HG03457 (cell line): ENCODE measurements around the gene ZFPM1.

Experiments
- ATAC-seq: cut with Tn5 transposase; IDR thresholded peaks from one replicate; pipeline ENCODE4 v1.9.1; 2021; ENCODE audit warnings: moderate number of reproducible peaks; ENCODE audit not compliant: unreplicated experiment

ZFPM1 gene

DNA sequence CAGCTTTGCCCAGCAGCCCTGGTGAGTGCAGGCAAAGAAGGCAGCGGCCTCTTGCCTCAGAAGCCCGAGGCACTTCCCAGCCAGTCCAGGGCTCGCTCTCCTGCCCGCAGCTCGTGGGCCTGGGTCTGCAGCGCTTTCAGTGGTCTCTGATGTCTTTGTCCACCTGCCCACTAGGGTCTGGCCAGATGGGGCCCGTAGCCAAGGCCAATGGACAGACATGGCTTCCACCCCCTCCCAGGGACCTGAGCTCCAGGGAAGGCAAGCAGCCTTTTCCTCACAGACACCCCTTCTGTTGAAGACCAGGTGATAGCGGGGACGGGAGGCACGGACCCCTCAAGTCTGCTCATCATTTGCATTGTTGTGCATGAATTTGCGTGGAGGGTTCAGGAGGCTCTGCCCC lies 83.4 kb downstream of the ZFPM1 start:
- ATAC-seq, result no peak

- no peak for ATAC-seq
These were observed 84.1 kb downstream of the ZFPM1 start for GRCh38 chr16:88536971-88537751.

GRCh38 chr16:88537859-88538258 lies 84.8 kb downstream of the ZFPM1 start:
- no peak for ATAC-seq

DNA sequence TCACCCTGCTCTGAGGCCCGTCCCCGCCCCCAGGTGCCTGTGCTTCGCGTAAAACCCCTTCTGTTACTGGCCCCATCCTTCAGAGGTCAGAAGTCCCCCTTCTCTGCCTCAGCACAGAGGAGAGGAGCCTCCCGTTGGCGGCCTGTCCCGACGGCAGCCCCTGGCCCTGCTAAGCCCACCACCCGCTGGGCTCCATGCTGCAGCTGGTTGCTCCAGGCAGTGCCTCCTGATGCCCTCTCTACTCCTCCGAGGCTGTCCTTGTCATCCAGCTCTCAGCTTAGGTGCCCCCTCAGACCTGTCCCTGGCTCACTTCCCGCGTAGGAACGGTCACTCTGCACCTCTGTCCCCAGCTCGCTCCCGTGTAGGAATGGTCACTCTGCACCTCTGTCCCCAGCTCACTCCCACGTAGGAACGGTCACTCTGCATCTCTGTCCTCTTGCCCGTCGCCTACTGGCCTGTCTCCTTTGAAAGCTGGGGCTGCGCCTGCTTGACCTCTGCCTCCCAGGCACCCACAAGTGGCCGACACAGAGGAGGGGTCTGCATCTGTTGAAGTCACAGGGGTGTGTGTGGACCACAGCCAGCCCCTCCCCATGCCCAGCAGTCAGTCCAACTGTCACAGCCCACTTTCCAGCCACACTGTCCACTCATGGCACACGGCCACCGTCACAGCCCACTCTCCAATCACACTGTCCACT lies 85.4 kb downstream of the ZFPM1 start:
- ATAC-seq, result no peak

DNA sequence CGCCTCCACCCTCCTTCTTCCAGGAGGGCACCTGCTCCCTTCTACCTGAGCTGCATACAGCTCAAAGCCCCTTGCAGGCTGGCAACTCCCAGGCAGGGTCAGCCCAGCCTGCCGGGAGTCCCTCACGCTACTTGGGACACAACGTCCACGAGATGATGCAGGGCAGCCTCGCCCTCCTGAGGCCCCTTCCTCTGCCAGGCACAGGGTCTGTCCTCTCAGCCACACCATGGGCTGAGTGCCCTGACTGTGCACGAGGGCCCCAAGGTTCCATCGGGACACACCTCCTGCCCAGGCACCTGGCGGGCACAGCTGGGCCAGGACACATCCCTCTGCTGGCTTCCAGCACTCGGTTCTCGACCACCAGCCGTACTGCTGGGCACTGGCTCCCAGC lies 86.2 kb downstream of the ZFPM1 start:
- ATAC-seq, result no peak

DNA sequence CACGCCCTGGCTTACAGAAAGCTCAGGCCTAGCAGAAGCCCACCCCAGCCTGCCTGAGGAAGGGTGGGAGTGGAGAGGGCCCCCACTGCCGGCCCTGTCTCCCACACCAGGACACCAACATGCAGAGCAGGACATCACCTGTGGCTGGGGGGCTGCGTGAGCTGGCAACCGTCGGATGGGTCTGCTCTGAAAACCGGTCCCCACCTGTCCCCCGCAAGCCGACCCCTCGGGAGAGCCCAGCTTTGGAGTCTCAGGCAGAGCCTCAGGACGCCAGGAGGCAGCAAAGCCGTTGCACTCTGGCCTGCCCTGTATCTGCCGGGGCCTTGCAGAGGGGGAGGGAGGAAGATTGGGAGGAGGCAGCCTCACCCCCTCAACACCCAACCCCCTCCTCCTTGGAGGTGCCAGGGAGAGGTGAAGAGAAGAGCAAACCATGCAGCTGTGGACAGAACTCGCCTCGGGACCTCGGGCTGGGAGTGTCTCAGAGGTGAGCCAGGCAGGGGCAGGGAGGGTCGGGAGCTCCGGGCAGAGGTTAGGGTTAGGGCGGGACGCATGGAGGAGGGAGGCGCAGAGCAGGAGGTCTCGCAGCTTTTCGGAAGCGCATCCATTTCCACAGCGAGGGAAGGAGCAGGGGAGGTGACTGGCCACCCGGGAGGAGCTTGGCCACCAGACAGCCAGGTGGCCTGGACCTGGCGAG lies 86.7 kb downstream of the ZFPM1 start:
- no peak for ATAC-seq

DNA sequence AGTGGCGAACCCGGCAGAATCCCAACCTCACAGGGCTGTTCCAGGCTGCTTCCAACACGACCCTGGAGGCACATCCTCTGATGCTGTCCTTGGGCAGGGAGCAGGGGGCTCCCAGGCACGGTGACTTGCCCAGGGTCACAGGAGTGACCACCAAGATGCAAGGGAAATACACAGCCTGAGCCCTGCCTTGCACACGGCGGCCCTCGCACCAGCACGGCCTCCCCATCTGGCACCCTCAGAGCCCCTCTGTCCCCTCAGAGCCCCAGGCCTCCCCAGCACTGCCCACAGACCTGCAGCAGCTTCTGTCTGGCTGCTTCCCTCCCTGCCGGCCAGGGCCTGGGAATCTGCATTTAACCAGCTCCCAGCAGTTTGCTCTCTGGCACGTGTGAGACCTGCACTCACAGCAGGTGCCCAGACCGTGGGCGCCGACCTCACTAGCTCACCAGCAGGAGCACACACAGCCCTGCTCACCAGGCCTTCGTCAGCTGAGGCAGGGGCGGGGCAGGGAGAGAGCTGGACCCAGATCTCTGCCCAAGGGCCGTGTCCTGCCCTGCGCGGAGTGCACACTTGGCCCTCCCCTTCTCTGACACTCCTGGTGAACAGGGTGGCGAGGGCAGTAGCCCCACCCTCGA lies 87.4 kb downstream of the ZFPM1 start:
- ATAC-seq, result no peak

GRCh38 chr16:88541831-88542616 lies 88.9 kb downstream of the ZFPM1 start:
- ATAC-seq, result no peak

DNA sequence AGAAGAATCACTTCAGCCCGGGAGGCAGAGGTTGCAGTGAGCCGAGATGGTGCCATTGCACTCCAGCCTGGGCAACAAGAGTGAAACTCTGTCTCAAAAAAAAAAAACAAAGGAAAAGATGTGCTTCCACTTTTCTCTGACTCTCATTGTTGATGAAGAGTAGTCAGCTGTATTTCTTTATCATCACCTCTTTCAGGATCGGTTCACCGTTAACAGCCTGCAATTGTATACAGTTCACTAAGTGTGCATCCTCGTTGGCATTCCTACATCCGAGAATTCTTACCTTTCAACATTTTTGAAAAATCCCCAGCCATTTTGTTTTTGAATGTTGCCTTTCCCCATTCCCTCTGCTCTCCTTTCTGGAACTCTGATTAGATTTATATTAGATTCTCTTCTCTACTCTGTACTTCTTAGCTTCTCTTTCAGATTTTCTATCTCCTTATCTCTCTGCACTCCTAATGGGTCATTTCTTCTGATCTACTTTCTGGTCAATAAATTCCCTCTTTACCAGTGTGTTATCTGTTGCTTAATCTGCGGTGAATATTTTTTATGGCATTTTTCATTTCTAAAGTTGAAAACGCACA lies 90.2 kb downstream of the ZFPM1 start:
- ATAC-seq, result no peak

DNA sequence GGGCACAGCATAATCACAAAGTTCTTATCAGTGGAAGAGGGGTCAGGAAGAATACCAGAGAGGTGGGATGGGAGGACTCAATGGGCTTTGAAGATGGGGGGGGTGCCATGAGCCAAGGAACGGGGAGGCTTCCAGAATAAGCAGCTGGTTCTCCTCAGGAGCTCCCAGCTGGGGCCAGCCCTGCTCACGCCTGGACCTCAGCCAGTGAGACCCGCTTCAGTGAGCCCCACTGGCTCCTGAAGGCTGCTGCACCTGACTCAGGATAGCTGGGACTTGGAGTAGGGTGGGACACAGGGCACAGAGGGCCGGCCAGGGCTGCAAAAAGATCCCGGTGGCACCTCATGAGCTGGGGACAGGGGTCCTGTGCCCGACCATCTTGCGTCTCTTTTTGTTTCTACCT lies 92.7 kb downstream of the ZFPM1 start:
- ATAC-seq, result no peak

- ATAC-seq, result no peak
These were observed 95.2 kb downstream of the ZFPM1 start for GRCh38 chr16:88548131-88548874.

DNA sequence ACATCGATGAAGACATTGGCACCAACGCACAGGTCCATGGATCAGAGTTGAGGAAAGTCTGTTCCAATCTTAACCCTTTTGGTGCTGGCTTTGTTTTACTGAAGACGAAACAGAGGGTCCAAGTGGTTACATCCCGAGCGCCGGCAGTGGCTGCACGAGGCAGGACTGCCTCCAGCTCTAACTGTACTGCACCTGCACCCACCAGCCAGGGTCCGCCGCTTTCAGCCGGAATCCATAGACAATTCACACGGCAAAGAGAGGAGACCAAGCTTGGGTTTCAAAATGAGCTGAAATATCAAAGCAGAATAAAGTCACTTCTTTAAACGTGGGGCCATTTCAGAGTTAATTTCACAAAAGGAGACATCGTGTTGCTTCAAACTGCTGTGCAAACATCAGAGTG lies 95.9 kb downstream of the ZFPM1 start:
- no peak for ATAC-seq

DNA sequence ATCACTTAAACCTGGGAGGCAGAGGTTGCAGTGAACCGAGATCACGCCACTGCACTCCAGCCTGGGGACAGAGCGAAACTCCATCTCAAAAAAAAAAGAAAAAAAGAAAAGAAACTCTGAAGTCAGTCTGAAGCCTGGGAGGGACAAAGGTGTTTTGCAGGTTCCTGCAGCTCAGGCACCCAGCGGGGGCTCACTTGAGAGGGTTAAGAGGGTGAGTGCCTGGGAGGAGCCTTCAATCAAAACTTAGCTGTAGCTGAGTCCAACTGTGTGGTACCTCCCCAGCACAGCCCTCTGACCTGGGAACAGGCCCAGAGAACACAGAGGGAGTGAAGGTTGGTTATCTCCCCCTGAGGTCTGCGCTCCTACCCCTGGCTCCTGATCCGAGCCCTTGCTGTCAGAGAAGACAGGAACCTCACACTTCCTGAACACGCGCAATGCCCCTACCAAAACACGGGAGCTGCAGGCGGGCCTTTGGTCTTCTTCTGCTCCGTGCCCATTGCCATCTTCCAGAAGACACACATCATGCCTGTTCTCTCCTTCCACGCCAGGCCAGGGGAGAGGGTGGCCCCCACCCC lies 96.7 kb downstream of the ZFPM1 start:
- no peak for ATAC-seq

DNA sequence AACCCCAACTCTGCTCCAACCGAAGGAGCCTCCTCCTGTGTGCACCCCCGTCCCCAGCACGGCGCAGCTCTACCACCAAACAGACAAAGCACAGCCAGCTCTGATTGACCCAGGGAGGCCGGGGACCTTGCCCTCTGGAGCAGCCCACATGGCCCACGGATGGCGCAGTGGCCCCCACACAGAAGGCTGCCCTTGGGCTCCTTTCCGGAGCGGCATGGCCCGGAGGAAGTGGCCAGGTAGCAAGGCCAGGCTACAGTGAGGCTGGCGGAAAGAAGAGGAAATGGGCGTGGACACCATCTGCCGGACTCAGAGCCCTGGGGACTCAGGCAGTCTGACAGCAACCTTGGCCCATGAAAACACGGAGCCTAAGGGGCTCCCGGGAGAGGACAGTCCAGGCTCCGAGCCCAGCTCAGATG lies 97.2 kb downstream of the ZFPM1 start:
- ATAC-seq, result no peak

DNA sequence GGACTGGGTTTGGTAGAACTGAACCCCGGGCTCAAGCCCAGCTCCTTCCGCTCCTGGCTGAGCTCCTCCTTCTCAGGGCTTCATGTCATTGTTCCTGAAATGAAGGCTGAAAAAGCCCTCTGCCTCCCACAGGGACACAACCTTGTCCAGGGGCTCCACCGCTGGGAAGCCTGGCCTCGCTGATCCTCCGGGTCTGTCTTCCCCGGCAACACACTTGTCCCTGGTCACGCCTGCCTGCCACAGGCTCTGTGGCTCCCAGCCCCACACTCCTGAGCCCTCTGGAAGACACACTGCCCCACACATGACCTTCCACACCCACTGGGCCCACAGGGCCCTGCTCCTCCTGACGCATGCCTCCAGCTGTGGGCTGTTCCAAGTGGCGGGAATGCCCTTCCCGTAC lies 99.1 kb downstream of the ZFPM1 start:
- ATAC-seq, result no peak

GRCh38 chr16:88552815-88553214 lies 99.7 kb downstream of the ZFPM1 start:
- no peak for ATAC-seq

DNA sequence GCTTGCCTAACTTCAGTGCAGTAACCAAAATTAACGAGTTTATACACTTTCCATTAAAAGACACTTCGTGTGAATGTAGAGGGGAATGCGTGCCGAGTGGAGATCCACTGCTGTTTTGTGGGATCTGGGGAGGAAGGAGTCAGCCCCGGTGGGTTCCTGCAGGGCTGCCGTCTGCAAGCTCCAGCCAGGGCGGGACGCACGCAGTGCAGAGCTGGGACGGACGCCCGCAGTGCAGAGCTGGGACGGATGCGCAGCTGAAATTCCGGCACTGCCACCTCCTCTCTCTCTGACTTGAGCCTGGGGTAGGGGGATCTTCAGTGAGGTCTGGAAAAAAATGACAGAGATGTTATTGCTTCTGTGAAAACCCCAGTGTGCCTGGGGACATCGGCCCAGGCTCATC lies 100.7 kb downstream of the ZFPM1 start:
- ATAC-seq, result no peak

- no peak for ATAC-seq
These were observed 101.7 kb downstream of the ZFPM1 start for GRCh38 chr16:88554711-88555264.
